Pancreas (tissue), 10 donors: ENCODE data around the gene FRS2. TPM values are rescaled to one million over a fixed set of nuclear protein-coding genes. Genes with fewer than 3 reads are reported as not detected.

ENCODE experiments used
- ATAC-seq, 4 donors: fragments of 200-7000 bp; cut with Tn5 transposase; one replicate each; pipeline versions ENCODE4 v1.8.0 to v1.9.1; 2020; ENCODE audit warnings: mild to moderate bottlenecking in 4 of 4, moderate library complexity in 4 of 4
- DNase-seq, 6 donors: peaks; one replicate each; pipeline ENCODE4 v3.0.0-alpha.2; 2020
- FAIRE-seq: peaks from 2 replicates; lab custom pipeline; 2012; peaks lifted over from hg19 to GRCh38; lab: Jason Lieb, UNC
- H3K27ac ChIP-seq, 4 donors: fragments of 200-600 bp; sonication (generic); 1 replicate in 3 of 4; 2 replicates in 1 of 4; pipeline versions ENCODE4 v1.5.0 to v1.8.0; 2020
- H3K27me3 ChIP-seq, 4 donors: fragments of 200-600 bp; one replicate each; pipeline ENCODE4 v1.8.0; 2021
- H3K36me3 ChIP-seq, 3 donors: fragments of 200-600 bp; sonication (generic) in 1 of 3; one replicate each; pipeline versions ENCODE4 v1.5.0 to v1.8.0; 2020 to 2021
- H3K4me1 ChIP-seq, 3 donors: fragments of 200-600 bp; one replicate each; pipeline ENCODE4 v1.8.0; 2021
- H3K4me3 ChIP-seq, 4 donors: fragments of 200-600 bp; sonication (generic) in 2 of 4; one replicate each; pipeline versions ENCODE4 v1.5.0 to v1.8.0; 2020 to 2021
- H3K9me3 ChIP-seq, 4 donors: fragments of 200-600 bp; one replicate each; pipeline ENCODE4 v1.8.0; 2021
- CTCF ChIP-seq, 4 donors: fragments of 200-600 bp; sonication (generic) in 3 of 4; IDR thresholded peaks; one replicate each; pipeline versions ENCODE4 v1.5.0 to v1.8.0; 2021; ENCODE audit warnings: antibody characterized with exemption in 4 of 4
- WGBS, 2 donors: extraction: QIAGEN DNeasy Blood & Tissue Kit; methylation state at CpG; one replicate each; pipeline ENCODE4 v1.1.7; 2013; 5-methylcytosine and 5-hydroxymethylcytosine counted together
- intact Hi-C, 3 donors: fragments of 100-400 bp; cut with DNase I; formaldehyde crosslinking; loops; one replicate each; pipeline versions ENCODE4 v1.11.1 to v1.14.2; 2022
- polyA plus RNA-seq, 2 donors: library from polyadenylated mRNA; stranded (reverse); fragments of 200-250 nt; gene quantifications; one replicate each; pipeline ENCODE4 v1.2.3, GENCODE V29; 2013
- total RNA-seq, 6 donors: library from RNA; stranded (reverse); fragmentation: NEBNext Ultra II Directional in 4 of 6; extraction: Animal tissue kit (Norgen Biotek cat#: 25700) in 4 of 6; gene quantifications; one replicate each; pipeline versions ENCODE4 v1.2.1 to v1.2.4, GENCODE V29; 2021 to 2023
- donor health status: healthy with polysubstance abuse.
- donor health status: DM: no; HTN: no; CAD: no; lungs with moderate emphysema.
- donor health status: DM: no; HTN: no; CAD: no.
- donor health status: control.
- donor health status: control.
- donor health status: Bipolar disorder and iron deficiency.
- donor health status: DM: yes; HTN: yes; CAD: no.
- donor health status: DM: no; HTN: no; CAD: no.
- donor health status: DM: no; HTN: no; CAD: no.
- donor health status: DM: yes; HTN: yes; CAD: no.

Gene FRS2
- total and polyA plus RNA-seq, 8 donors, result 2.5 to 23.2 (median 12.1) TPM

DNA sequence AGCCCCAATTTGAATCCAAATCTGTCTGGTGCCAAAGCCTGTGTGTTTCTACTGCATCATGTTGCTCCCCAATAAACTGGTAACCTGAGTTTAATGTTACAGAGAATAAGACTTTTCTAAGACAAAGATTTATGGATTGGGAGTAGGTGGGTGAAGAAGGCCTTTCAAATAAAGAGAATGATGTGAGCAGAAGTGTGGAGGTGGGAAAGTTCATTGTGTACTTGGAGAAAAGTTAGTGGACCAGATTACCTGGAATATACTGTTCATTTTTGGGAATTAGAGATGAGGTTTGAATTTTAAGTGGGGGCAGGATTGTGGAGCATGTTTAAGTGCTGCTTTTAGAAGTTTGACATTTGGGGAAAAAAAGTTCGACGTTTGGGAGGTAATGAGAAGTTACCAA is 3.1 kb downstream of the FRS2 start:
- DNase-seq (no peak), FAIRE-seq (no peak), ATAC-seq (no peak)
- no peaks in the 10 kb centered on the region for H3K9me3 ChIP-seq
- intact Hi-C loops, result no loop called here
- no peak for TF ChIP-seq CTCF (IDR thresholded peaks at IDR 0.05)
- no peak overlapping the region for H3K27ac ChIP-seq
- no peak overlapping the region for H3K4me3 ChIP-seq
- 54 to 69% methylated on average over 2 of the region's 2 CpGs for WGBS, 2 donors
- no peaks in the 10 kb centered on the region for H3K36me3 ChIP-seq
- peaks cover 6 to 43% (median 37%) of the 10 kb centered on the region in 3 donors for H3K4me1 ChIP-seq
- no peaks in the 10 kb centered on the region for H3K27me3 ChIP-seq

DNA sequence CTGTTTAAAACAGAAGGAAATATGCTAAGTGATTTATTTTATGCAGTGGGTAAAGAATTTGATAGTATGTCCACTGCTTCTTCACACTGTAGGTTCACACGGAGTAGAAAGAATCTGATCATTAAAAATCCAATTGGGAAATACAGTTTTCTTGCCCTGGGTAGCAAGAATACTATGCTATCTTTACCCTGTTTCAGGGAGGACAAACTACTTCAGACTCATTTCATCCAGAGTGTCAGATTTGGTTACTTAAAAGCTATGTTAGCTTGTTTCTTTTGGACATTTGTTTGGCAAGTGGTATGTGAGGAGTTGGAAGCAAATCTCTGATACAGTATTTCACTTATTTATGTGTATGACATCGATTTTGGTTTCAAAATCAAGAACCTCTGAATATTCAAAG is 4.3 kb downstream of the FRS2 start:
- FAIRE-seq (no peak), ATAC-seq (no peak), DNase-seq (no peak)
- 30 to 43% methylated on average over 2 of the region's 2 CpGs for WGBS, 2 donors
- Histone ChIP-seq H3K4me1 (peaks cover 6 to 43% (median 37%) of the 10 kb centered on the region in 3 donors), H3K27me3 (no peaks in the 10 kb centered on the region), H3K27ac (peak overlapping the region in 1 of 4 donors; percentile 40), H3K36me3 (no peaks in the 10 kb centered on the region), H3K4me3 (no peak overlapping the region), H3K9me3 (no peaks in the 10 kb centered on the region)
- intact Hi-C loops, result no loop called here
- TF ChIP-seq CTCF (IDR thresholded peaks at IDR 0.05), result no peak

GRCh38 chr12:69475237-69475975 is 5.2 kb downstream of the FRS2 start:
- FAIRE-seq, result no peak
- no peak for DNase-seq
- Histone ChIP-seq H3K27ac (peak overlapping the region in 2 of 4 donors; percentile 14 to 40), H3K4me3 (no peak overlapping the region), H3K9me3 (no peaks in the 10 kb centered on the region), H3K4me1 (peaks cover 6 to 43% (median 37%) of the 10 kb centered on the region in 3 donors), H3K27me3 (no peaks in the 10 kb centered on the region), H3K36me3 (no peaks in the 10 kb centered on the region)
- WGBS, 2 donors, result 28 to 31% methylated on average over 7 of the region's 7 CpGs
- no peak for TF ChIP-seq CTCF (IDR thresholded peaks at IDR 0.05)
- peak in 3 of 4 donors; percentile 22 to 48 (median 35) for ATAC-seq
- intact Hi-C loops, result no loop called here

DNA sequence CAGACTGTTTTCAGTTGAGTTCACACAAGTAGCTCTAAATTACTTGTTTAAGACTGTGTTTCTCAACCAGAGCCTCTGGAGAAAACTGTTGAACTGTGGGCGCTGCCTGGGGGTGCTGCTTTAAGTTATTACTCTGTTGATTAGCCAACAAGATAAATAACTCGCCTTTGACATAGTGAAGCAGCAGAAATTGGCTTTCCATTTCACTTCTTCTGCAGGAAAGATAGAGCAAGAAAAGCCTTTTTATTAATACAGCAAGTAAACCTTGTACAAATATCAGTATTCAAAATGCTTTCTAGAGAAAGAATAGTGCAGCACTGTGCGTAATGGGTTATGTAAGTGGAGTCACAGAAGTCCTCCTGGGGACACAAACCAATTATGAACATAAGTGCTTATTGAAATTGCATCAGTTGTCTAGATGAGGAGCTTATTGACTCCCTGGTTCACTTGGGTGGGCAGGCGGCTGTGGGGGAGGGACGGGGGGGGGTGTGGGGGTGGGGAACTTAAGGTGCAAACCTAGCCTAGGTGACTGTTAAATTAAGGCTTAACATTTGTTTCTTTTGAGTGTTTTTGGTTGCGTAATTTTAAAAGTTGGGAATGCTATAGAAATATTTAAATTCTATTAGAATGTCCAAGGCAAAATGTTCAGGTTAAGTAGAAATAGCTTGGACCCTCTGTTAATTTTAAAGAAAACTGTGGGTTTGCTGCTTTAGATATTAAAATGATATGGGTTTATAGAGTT is 6.3 kb downstream of the FRS2 start:
- FAIRE-seq (no peak), DNase-seq (no peak), ATAC-seq (peak in 3 of 4 donors; percentile 42 to 56 (median 53))
- TF ChIP-seq CTCF (IDR thresholded peaks at IDR 0.05), result no peak
- Histone ChIP-seq H3K4me1 (peaks cover 6 to 40% (median 38%) of the 10 kb centered on the region in 3 donors), H3K27me3 (no peaks in the 10 kb centered on the region), H3K4me3 (no peak overlapping the region), H3K9me3 (no peaks in the 10 kb centered on the region), H3K36me3 (no peaks in the 10 kb centered on the region), H3K27ac (peak overlapping the region in 1 of 4 donors; percentile 40)
- WGBS, 2 donors, result 52 to 53% methylated on average over 6 of the region's 6 CpGs
- intact Hi-C loops, result no loop called here
